GM11168 (cell line): ENCODE measurements around the gene CAPN15.

Experiments used
- in situ Hi-C: fragments of 300-500 bp; cut with MboI; formaldehyde crosslinking; loops from one replicate; pipeline ENCODE4 v1.12.0; 2022; ENCODE audit warnings: low sequenced_read_pairs; ENCODE audit not compliant: unreplicated experiment

The CAPN15 gene

GRCh38 chr16:574021-574760 lies 46.7 kb downstream of the CAPN15 start:
- in situ Hi-C loops: no loop called here

- in situ Hi-C loops: no loop called here
Measured at GRCh38 chr16:575354-576196, 48.1 kb downstream of the CAPN15 start.

- in situ Hi-C loops: no loop called here
Measured at GRCh38 chr16:576197-576822, 48.8 kb downstream of the CAPN15 start.

- in situ Hi-C loops: no loop called here
Measured at GRCh38 chr16:576823-577201, 49.3 kb downstream of the CAPN15 start.

GRCh38 chr16:577796-578195 lies 50.3 kb downstream of the CAPN15 start:
- in situ Hi-C loops: no loop called here

- in situ Hi-C loops: no loop called here
Measured at GRCh38 chr16:578232-578869, 50.8 kb downstream of the CAPN15 start.

- in situ Hi-C loops: no loop called here
Measured at GRCh38 chr16:578870-579405, 51.4 kb downstream of the CAPN15 start.

GRCh38 chr16:580141-580945 lies 52.8 kb downstream of the CAPN15 start:
- in situ Hi-C loops: no loop called here

- in situ Hi-C loops: no loop called here
Measured at GRCh38 chr16:580946-581498, 53.5 kb downstream of the CAPN15 start.

GRCh38 chr16:582218-582613 lies 54.7 kb downstream of the CAPN15 start:
- in situ Hi-C loops: no loop called here

GRCh38 chr16:582614-583331 lies 55.3 kb downstream of the CAPN15 start:
- in situ Hi-C loops: no loop called here

- in situ Hi-C loops: no loop called here
Measured at GRCh38 chr16:583470-583814, 55.9 kb downstream of the CAPN15 start.

- in situ Hi-C loops: no loop called here
Measured at GRCh38 chr16:583815-584591, 56.5 kb downstream of the CAPN15 start.

GRCh38 chr16:585351-585750 lies 57.8 kb downstream of the CAPN15 start:
- in situ Hi-C loops: no loop called here

- in situ Hi-C loops: no loop called here
Measured at GRCh38 chr16:586047-586644, 58.6 kb downstream of the CAPN15 start.

GRCh38 chr16:586645-587590 lies 59.4 kb downstream of the CAPN15 start:
- in situ Hi-C loops: no loop called here

- in situ Hi-C loops: no loop called here
Measured at GRCh38 chr16:588639-588888, 61.1 kb downstream of the CAPN15 start.
